ENCODE data around the gene HNRNPU. TPM values are rescaled to one million over a fixed set of nuclear protein-coding genes. Genes with fewer than 3 reads are reported as not detected.

HNRNPU gene
- total RNA-seq, 3 donors from 2014 or later, result 197 to 281 (median 260) TPM

DNA sequence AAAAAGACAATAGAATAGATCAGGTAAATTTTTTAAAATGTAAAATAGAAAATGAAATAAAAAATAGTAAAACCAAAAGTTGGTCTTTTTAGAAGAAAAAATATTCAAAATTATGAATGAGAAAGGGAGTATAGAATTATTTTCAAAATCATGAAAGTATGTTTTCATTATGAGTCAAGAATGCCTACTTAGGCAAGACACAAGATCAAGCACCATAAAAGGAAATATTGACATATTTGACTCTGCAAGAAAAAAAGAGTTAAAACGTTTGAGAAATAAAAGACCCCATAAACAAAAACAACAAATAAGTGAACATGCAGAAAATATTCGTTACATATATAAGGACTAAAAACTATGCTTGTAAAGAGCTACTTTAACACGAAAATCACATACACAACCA is 33.7 kb downstream of the HNRNPU start:
- intact Hi-C loops (cut with DNase I, micrococcal nuclease), result no loop called here
- H3K9me3 ChIP-seq, result no peaks in the 10 kb centered on the region
- H3K36me3 ChIP-seq (ENCODE audit: low read depth), result peaks cover 4% of the 10 kb centered on the region
- H3K4me1 ChIP-seq (ENCODE audit: low read depth), result peaks cover 6% of the 10 kb centered on the region
- TF ChIP-seq, protein P1, sequence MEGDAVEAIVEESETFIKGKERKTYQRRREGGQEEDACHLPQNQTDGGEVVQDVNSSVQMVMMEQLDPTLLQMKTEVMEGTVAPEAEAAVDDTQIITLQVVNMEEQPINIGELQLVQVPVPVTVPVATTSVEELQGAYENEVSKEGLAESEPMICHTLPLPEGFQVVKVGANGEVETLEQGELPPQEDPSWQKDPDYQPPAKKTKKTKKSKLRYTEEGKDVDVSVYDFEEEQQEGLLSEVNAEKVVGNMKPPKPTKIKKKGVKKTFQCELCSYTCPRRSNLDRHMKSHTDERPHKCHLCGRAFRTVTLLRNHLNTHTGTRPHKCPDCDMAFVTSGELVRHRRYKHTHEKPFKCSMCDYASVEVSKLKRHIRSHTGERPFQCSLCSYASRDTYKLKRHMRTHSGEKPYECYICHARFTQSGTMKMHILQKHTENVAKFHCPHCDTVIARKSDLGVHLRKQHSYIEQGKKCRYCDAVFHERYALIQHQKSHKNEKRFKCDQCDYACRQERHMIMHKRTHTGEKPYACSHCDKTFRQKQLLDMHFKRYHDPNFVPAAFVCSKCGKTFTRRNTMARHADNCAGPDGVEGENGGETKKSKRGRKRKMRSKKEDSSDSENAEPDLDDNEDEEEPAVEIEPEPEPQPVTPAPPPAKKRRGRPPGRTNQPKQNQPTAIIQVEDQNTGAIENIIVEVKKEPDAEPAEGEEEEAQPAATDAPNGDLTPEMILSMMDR (IDR thresholded peaks at IDR 0.05), result no peak
- no peak overlapping the region for H3K4me3 ChIP-seq
- DNase-seq (no peak), ATAC-seq (no peak)

DNA sequence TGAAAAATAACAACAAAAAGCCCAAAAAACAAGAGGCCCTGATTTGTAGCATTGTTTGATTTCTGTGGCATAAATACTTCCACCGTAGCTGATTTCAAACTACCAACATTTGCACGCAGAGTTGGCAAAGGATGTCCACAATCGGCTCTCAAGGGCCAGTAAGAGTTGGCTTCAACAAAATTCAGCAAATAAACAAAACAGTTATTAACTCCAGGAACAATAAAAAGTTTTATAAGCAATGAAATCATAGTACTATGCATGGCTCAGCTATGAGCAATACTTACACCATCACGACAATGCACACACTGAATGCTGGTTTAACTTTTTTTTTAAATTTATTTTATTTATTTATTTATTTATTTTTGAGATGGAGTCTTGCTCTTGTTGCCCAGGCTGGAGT is 37.6 kb downstream of the HNRNPU start:
- Histone ChIP-seq H3K4me3 (no peak overlapping the region), H3K9me3 (no peaks in the 10 kb centered on the region), H3K4me1 (ENCODE audit: low read depth) (no peaks in the 10 kb centered on the region), H3K36me3 (ENCODE audit: low read depth) (no peaks in the 10 kb centered on the region)
- intact Hi-C loops (cut with DNase I, micrococcal nuclease), result no loop called here
- ATAC-seq (no peak), DNase-seq (no peak)
- TF ChIP-seq, protein P1 (IDR thresholded peaks at IDR 0.05), result no peak

DNA sequence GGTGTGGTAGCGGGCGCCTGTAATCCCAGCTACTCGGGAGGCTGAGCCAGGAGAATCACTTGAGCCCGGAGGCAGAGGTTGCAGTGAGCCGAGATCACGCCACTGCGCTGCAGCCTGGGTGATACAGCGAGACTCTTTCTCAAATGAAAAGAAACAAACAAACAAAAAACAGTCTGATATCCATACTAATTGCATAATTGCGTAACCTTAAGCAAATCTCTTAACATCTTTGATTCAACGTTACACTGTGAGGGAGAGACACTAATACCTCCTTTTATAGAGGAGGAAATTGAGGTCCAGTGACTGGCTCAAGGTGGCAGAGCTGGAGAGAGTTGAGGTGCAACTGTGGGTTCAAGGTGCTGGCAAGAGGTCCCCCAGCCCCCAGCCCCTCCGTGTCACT is 41.5 kb downstream of the HNRNPU start:
- DNase-seq (no peak), ATAC-seq (no peak)
- intact Hi-C loops (cut with DNase I, micrococcal nuclease), result no loop called here
- no peaks in the 10 kb centered on the region for H3K9me3 ChIP-seq
- H3K4me1 ChIP-seq (ENCODE audit: low read depth), result no peaks in the 10 kb centered on the region
- H3K4me3 ChIP-seq, result no peak overlapping the region
- H3K36me3 ChIP-seq (ENCODE audit: low read depth), result no peaks in the 10 kb centered on the region
- TF ChIP-seq, protein P1 (IDR thresholded peaks at IDR 0.05), result no peak

DNA sequence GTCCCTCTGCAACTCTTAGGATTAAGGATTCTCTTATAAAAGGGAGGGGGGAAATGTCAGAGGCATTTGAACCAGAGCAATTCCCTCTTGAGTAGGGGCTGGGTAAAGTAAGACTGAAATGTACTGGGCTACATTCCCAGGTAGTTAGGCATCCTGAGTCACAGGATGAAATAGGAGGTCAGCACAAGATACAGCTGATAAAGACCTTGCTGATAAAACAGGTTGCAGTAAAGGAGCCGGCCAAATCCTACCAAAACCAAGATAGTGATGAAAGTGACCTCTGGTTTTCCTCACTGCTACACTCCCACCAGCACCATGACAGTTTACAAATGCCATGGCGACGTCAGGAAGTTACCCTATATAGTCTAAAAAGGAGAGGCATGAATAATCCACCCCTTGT is 43.2 kb downstream of the HNRNPU start:
- no peaks in the 10 kb centered on the region for H3K9me3 ChIP-seq
- no peak for DNase-seq
- no peak for ATAC-seq
- H3K4me3 ChIP-seq, result no peak overlapping the region
- no peaks in the 10 kb centered on the region for H3K4me1 ChIP-seq (ENCODE audit: low read depth)
- TF ChIP-seq, protein P1 (IDR thresholded peaks at IDR 0.05), result no peak
- intact Hi-C loops (cut with DNase I, micrococcal nuclease), result no loop called here
- no peaks in the 10 kb centered on the region for H3K36me3 ChIP-seq (ENCODE audit: low read depth)

DNA sequence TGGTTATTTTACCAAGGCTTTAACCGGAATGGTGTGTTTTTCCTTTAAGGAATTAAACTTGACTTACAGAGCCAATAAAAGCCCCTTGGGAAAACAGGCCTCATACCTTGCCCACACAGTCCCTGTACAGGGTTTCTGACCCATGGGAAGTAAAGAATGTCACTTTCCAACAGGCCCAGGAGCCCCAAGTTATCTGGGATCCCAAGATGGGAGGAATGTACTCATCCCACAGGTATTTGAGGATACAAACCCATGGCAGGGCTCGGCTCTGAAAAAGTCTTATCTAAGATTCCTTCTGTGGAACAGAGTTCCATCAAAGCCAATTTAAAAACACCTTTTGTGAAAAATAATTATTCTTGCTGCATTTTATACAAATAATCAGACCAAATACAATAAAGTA is 44.2 kb downstream of the HNRNPU start:
- H3K4me1 ChIP-seq (ENCODE audit: low read depth), result no peaks in the 10 kb centered on the region
- intact Hi-C loops (cut with DNase I, micrococcal nuclease), result no loop called here
- no peak for ATAC-seq
- no peaks in the 10 kb centered on the region for H3K9me3 ChIP-seq
- no peak overlapping the region for H3K4me3 ChIP-seq
- H3K36me3 ChIP-seq (ENCODE audit: low read depth), result no peaks in the 10 kb centered on the region
- TF ChIP-seq, protein P1 (IDR thresholded peaks at IDR 0.05), result no peak
- DNase-seq, result no peak

DNA sequence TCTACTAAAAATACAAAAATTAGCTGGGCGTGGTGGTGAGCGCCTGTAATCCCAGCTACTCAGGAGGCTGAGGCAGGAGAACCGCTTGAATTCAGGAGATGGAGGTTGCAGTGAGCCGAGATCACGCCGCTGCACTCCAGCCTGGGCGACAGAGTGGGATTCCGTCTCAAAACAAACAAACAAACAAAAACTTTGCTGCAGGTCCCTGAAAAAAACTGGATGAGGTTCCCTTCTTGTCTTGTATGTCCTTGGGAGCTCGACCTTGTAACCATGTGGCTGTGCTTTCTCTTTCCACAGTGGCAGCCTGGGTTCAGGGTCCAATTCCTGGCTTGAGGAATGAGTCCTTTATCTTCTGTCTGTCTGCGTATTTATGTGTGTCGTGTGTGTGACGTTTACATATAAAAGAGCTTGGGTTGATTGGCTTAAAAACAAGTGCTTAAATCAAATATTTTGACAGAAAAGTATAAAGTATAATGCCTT is 46.9 kb downstream of the HNRNPU start:
- ATAC-seq, result peak; percentile 41
- no peak for DNase-seq

More for the DNA sequence above, 46.9 kb downstream of the HNRNPU start:
- TF ChIP-seq, protein P1 (IDR thresholded peaks at IDR 0.05), result no peak
- Histone ChIP-seq H3K4me1 (ENCODE audit: low read depth) (no peaks in the 10 kb centered on the region), H3K4me3 (no peak overlapping the region), H3K36me3 (ENCODE audit: low read depth) (no peaks in the 10 kb centered on the region), H3K9me3 (no peaks in the 10 kb centered on the region)
- intact Hi-C loops (cut with DNase I, micrococcal nuclease), result no loop called here

Data from mucosa of descending colon (tissue), 3 donors.